Mesodermal cell (in vitro differentiated cells): Measurements from ENCODE around the gene RNF157. TPM values are rescaled to one million over a fixed set of nuclear protein-coding genes. Genes with fewer than 3 reads are reported as not detected.

Experiments used
- H3K27ac ChIP-seq: 2 replicates; pipeline ENCODE4 v1.7.0; 2013; ENCODE audit warnings: mild to moderate bottlenecking, low read depth, low read length, moderate library complexity; ENCODE audit not compliant: severe bottlenecking
- H3K36me3 ChIP-seq: 2 replicates; pipeline ENCODE4 v1.7.1; 2013; ENCODE audit warnings: mild to moderate bottlenecking, low read length, moderate library complexity; ENCODE audit not compliant: control insufficient read depth, insufficient read depth
- H3K4me1 ChIP-seq: one replicate; pipeline ENCODE4 v1.7.1; 2013; ENCODE audit warnings: mild to moderate bottlenecking, low read length; ENCODE audit not compliant: insufficient read depth, control insufficient read depth, poor library complexity, severe bottlenecking
- H3K4me3 ChIP-seq: 2 replicates; pipeline ENCODE4 v1.7.0; 2013; ENCODE audit warnings: low read length, control low read depth, mild to moderate bottlenecking; ENCODE audit not compliant: insufficient read depth, poor library complexity, severe bottlenecking; ENCODE audit errors: extremely low read depth
- H3K9me3 ChIP-seq: 2 replicates; pipeline ENCODE4 v1.7.1; 2013; ENCODE audit warnings: mild to moderate bottlenecking, low read length, moderate library complexity; ENCODE audit not compliant: control insufficient read depth
- WGBS, 2 experiments: methylation state at CpG; one replicate each; pipeline ENCODE4 v1.1.5; 2013; ENCODE audit warnings: missing lambda C conversion rate in 2 of 2; ENCODE audit not compliant: insufficient coverage in 2 of 2; 5-methylcytosine and 5-hydroxymethylcytosine counted together
- polyA plus RNA-seq, 2 experiments: library from polyadenylated mRNA; stranded (reverse); fragments of 50-300 nt; gene quantifications; one replicate each; pipeline ENCODE4 v1.2.3, GENCODE V29; 2013

RNF157 gene
- 7.1 TPM for polyA plus RNA-seq (2013, experiment 1 of 2)
- polyA plus RNA-seq (2013, experiment 2 of 2), result 5.3 TPM

- Histone ChIP-seq H3K27ac (no peak within 1 kb of the TSS), H3K36me3 (no peaks in the 10 kb centered on the region), H3K4me3 (peak within 1 kb of the TSS; percentile 53), H3K4me1 (no peaks in the 10 kb centered on the region), H3K9me3 (no peaks in the 10 kb centered on the region)
- WGBS, 2 experiments, result 1% methylated on average over 79 to 87 of the region's 102 CpGs
Observed at GRCh38 chr17:76240461-76241203, at the start of gene RNF157. Gene RNF157, minus strand, starts transcription at chr17:76240493. Its CDS starts 253 bp downstream, at chr17:76240240.

DNA sequence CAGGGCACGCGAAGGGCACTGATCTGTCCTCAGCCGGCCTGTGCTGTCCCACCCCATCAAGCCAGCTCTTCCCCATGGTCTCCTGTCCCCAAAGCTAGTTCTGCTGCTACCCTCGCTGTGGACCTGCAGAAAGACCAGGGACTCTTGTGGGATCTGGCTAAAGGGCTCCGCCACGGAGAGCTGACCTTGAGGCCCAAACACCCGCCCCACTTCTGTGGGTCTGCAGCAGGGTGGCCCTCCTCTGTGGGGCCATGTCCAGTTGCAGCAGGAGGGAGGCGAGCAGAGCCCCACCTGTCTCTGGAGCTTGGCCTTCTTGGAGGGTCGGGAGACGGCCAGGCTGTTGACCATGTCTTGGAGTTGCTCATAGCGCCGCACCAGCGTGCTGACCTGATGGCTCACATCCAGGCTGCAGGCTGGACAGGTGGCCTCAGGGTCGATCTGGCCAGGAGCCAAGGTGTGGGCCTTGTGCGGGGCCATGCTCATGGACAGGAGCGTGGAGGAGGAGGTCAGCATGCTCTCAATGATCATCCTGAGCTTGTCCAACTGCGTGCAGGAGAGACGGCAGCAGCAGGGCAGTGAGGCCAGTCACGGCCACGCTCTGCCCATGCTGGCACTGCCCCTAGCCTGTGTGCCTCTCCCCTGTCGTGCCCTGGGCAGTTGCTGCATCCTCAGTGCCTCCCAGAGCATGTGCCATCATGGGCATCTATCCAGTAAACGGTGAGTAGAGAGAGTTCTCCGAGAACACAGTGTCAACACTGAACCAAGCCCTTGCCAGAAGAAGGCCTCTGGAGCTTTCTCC, 41.5 kb upstream of the RNF157 start:
- Histone ChIP-seq H3K4me3 (no peak overlapping the region), H3K4me1 (no peaks in the 10 kb centered on the region), H3K9me3 (no peaks in the 10 kb centered on the region), H3K36me3 (no peaks in the 10 kb centered on the region), H3K27ac (no peak overlapping the region)
- WGBS, 2 experiments, result 93 to 96% methylated on average over 21 to 23 of the region's 23 CpGs

DNA sequence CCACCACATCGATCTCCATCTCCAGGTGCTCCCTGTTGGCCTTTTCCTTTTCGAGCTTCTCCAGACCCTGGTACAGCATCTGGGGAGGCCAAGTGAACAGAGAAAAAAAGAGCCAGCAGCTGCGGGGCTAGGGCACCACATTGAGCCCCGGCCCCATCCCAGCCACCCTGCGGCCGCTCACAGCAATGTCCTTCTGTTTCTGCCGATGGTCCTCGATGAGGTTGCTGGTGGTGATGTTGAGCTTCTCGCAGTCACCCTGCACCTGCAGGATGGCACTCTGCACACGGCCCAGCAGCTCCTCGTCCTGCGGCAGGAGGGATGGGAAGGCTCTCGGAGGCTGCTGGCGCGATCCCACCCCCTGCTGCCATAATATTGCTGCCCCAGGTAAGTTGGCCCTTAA, 40.4 kb upstream of the RNF157 start:
- H3K4me3 ChIP-seq, result no peak overlapping the region
- 90 to 91% methylated on average over 11 to 15 of the region's 15 CpGs for WGBS, 2 experiments
- no peaks in the 10 kb centered on the region for H3K9me3 ChIP-seq
- H3K27ac ChIP-seq, result no peak overlapping the region
- H3K4me1 ChIP-seq, result no peaks in the 10 kb centered on the region
- no peaks in the 10 kb centered on the region for H3K36me3 ChIP-seq

DNA sequence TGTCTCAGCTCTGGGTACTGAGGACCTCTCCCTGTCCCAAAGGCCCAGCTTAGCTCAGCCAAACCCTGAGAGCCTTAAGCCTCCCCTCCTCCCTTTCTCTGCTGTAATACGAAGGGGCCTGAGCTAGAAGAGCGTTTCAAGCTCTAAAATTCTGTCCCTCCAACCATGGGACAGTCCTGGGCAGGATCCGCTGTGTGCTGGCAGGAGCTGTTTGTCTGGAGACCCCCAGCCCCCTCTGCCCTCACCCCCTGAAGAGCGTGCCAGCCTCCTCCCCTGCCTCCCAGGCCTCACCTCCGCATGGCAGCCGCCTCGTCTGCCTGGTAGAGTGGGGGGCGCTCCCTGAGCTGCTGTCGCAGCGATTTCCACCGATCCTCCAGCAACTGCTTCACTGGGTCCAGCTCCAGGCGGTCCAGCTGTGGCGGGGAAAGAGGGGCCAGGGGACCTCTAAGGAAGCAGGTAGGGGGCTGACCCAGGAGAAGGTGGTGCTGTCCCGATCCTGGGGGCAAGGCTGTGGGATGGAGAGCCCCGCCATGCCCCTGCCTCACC, 39.5 kb upstream of the RNF157 start:
- H3K4me3 ChIP-seq, result no peak overlapping the region
- H3K27ac ChIP-seq, result no peak overlapping the region
- no peaks in the 10 kb centered on the region for H3K36me3 ChIP-seq
- H3K4me1 ChIP-seq, result no peaks in the 10 kb centered on the region
- no peaks in the 10 kb centered on the region for H3K9me3 ChIP-seq
- 77 to 86% methylated on average over 8 of the region's 15 CpGs for WGBS, 2 experiments

DNA sequence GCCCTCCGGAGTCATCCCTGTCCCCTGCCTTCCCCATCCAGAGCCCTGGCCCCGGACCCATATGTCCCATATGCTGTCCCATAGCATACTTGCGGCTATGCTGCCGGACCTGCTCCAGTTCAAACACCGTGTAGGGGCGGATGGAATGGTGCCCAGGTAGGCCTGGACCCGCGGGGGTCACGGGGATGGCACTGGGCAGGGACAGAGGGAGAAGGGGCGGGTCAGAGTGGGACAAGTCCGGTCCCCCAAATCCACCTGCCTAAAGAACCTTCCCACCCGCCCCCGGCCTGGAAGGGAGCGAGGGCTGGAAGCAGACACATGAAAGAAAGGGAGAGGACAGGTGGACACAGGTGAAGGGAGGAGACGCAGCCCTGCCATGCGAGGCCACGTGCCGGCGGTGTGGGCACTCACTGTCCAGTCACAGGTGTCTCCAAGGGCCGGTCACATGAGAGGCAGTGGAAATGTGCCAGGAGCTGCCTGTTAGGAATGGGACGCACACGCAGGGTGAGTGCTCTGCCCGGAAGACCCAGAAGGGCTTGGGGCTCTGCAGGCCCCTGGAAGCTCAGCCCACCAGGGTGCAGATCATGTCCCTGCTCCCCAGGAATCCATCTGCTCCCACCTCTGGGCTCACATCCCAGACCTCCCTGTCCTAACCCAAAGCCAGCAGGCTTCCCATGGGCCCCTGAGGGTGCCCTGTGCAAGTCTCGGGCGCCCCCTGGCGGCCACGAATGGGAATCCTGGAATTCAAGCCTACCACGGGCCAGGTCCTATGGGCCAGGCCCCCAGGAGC, 38.9 kb upstream of the RNF157 start:
- Histone ChIP-seq H3K9me3 (no peaks in the 10 kb centered on the region), H3K4me3 (no peak overlapping the region), H3K36me3 (no peaks in the 10 kb centered on the region), H3K4me1 (no peaks in the 10 kb centered on the region), H3K27ac (no peak overlapping the region)
- whole genome bisulfite sequencing, 2 experiments, result 67 to 69% methylated on average over 19 to 24 of the region's 28 CpGs

DNA sequence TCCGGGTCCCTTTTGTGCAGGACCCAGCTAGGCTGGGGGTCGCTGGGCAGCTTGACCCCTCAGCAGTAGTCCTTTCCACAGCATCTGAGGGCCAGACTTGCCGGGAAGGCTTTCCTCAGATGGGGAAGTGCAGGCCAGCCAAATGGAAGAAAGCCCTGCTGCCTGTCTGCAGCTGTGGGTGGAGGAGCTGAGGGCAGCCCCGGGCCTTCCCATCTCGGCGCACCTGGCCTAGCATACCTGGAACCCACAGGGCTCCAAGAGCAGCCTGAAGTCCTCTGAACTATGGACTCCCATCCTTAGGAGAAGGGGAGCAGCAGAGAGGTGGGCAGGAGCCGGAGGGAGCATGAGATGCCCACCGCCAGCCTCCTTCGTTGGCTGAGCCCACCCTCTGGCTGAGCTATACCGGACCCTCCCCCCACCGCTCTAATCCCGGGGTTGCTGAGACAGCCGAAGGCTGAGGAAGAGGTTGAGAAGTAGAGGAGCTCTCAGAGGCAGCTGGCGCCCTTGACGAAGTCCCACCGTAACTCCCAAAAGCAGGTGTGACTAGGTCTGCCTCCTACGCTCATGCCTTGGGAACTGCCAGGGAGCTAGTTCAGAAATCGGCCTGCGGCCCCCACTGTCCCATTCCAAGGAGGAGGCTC, 38.1 kb upstream of the RNF157 start:
- WGBS, 2 experiments, result 89 to 98% methylated on average over 13 of the region's 19 CpGs
- Histone ChIP-seq H3K9me3 (no peaks in the 10 kb centered on the region), H3K4me1 (no peaks in the 10 kb centered on the region), H3K4me3 (no peak overlapping the region), H3K36me3 (no peaks in the 10 kb centered on the region), H3K27ac (no peak overlapping the region)

DNA sequence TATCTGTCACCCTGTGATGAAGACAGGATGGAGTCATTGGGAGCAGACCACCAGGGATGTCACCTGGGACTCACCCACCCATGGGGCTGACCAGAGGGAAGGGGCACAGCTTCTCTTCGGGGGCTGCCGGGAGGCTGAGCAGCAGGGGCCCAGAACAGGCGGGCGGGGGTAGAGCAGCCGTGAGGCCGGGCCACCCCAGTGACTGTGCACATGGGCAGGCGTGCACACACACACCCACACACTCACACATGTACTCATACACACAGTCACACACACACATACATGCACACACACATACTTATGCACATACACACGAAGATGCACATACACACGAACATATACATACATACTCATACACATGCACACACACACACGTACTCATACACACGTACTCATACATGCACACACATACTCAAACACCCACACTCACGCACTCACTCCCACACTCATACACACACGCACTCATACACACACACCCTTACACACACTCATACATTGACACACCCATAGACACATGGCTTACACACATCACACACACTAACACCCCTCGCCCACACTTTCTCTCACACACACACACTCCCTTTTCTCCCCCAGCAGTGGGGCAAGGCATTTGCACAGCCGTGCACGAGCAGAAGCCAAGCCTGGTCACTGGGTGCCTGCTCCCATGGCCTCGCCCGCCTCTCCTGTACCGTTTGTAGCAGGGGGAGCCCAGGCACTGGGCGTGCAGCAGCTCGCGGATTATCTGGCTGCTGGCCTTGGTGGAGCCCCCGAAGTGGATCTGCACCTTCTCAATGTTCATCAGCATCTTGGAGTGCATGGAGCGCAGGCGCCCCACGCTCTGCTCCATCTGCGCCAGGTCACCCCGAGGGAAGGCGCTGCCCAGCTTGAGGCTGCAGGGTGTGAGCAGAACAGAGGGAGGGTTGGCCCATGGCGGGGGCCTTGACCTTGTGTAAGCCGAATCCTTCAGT, 37.3 kb upstream of the RNF157 start:
- WGBS, 2 experiments, result 96% methylated on average over 27 to 31 of the region's 31 CpGs
- Histone ChIP-seq H3K27ac (no peak overlapping the region), H3K36me3 (no peaks in the 10 kb centered on the region), H3K4me1 (no peaks in the 10 kb centered on the region), H3K4me3 (no peak overlapping the region), H3K9me3 (no peaks in the 10 kb centered on the region)

- 92 to 94% methylated on average over 15 to 19 of the region's 19 CpGs for WGBS, 2 experiments
- no peaks in the 10 kb centered on the region for H3K9me3 ChIP-seq
- H3K27ac ChIP-seq, result no peak overlapping the region
- no peak overlapping the region for H3K4me3 ChIP-seq
- peaks cover 6% of the 10 kb centered on the region for H3K4me1 ChIP-seq
- no peaks in the 10 kb centered on the region for H3K36me3 ChIP-seq
Observed at GRCh38 chr17:76276461-76277299, 36.4 kb upstream of the RNF157 start.

GRCh38 chr17:76276069-76276431, 35.8 kb upstream of the RNF157 start:
- WGBS, 2 experiments, result 94 to 97% methylated on average over 7 of the region's 11 CpGs
- H3K9me3 ChIP-seq, result no peaks in the 10 kb centered on the region
- peaks cover 6% of the 10 kb centered on the region for H3K36me3 ChIP-seq
- no peak overlapping the region for H3K27ac ChIP-seq
- no peak overlapping the region for H3K4me3 ChIP-seq
- H3K4me1 ChIP-seq, result peaks cover 12% of the 10 kb centered on the region
